ENCODE results near the gene PPP5C.

PPP5C gene

DNA sequence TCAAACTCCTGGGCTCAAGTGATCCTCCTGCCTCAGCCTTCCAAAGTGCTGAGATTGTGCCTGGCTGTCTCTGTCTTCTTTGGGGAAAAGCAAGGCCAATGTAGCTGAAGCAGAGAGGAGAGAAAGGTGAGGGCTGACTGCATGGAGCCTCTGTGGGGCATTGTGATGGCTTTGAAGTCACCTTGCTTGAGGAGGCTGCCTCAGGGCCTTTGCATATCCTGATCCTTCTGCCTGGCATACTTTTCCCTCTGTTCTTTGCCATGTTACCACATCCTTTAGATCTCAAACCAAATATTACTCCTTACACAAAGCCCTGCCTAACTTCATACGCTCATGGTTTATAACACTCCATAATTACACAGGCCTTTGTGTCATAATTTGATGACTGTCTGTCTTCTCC lies 9.4 kb upstream of the PPP5C start:
- DNase-seq = no peak

- no peak for DNase-seq
Observed at GRCh38 chr19:46339446-46339845, 7.4 kb upstream of the PPP5C start.

GRCh38 chr19:46340051-46340659 lies 6.7 kb upstream of the PPP5C start:
- no peak for DNase-seq

GRCh38 chr19:46341937-46342336 lies 5.0 kb upstream of the PPP5C start:
- DNase-seq = no peak

- DNase-seq = no peak
Observed at GRCh38 chr19:46344363-46344762, 2.5 kb upstream of the PPP5C start.

DNA sequence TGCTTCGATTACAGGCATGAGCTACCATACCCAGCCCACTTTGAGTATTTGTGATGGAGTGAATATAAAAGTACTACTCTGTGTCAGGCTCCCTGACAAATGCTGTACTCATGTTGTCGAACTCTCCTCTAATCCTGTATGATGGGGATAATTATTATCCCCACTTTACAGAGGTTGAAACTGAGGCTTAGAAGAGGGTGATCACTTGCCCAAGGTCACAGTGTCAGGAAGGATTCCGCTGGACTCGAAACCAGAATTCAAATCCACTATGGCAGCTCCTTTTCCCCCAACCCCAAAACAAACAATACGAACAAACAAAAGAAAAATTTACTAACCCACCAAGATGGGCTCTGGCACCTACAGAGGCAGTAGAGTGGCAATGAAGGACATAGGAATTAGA lies 1.7 kb upstream of the PPP5C start:
- no peak for DNase-seq

- no peak for DNase-seq
Observed at GRCh38 chr19:46347572-46347883, 641 bp downstream of the PPP5C start.

DNA sequence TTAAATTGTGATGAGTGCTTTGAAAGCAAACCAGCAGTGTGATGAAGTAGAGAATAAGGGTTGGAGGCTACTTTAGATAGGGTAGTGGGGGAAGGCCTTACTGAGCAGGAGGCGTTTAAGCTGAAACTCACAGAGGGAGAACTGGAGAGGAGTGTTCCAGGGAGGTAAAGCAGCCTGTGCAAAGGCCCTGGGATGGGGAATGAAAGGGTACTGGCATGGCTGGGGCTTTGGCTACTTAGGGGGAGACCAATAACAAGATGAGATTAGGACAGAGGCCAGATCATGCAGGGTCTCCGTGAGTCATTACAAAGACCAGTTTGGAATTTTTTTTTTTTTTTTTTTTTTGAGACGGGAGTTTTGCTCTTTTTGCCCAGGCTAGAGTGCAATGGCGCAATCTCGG lies 1.1 kb downstream of the PPP5C start:
- DNase-seq = no peak

DNA sequence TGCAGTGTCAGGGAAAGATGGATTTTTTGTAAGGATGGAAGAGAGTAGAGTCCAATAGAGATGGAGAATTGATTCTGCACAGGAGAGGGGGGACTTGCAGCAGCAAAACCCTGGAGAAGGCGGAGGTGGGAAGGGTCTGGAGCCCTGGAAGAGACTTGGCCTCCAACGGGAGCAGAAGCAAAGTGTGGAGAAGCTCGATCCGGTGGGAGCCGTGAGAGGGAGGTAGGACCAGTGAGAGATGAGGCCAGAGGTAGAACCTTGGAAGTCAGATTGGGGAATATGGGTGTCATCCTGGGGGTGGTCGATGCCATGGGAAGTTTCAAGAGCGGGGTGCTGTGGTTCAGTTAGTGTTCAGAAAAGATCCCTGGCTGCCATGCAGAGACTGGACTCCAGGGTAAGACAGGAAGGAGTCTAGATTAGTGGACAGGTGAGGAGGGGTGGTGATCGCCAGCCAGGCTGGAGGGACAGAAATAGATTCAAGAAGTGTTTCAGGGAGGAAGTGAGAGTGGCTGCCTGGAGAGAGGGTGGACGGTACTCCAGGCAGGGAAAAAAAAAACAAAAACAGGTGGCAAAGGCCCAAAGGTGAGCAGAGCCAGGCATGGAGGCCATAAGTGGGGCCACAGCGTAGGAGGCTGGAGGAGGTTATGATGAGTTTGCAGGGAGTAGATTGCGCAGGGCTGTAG lies 2.6 kb downstream of the PPP5C start:
- no peak for DNase-seq

DNA sequence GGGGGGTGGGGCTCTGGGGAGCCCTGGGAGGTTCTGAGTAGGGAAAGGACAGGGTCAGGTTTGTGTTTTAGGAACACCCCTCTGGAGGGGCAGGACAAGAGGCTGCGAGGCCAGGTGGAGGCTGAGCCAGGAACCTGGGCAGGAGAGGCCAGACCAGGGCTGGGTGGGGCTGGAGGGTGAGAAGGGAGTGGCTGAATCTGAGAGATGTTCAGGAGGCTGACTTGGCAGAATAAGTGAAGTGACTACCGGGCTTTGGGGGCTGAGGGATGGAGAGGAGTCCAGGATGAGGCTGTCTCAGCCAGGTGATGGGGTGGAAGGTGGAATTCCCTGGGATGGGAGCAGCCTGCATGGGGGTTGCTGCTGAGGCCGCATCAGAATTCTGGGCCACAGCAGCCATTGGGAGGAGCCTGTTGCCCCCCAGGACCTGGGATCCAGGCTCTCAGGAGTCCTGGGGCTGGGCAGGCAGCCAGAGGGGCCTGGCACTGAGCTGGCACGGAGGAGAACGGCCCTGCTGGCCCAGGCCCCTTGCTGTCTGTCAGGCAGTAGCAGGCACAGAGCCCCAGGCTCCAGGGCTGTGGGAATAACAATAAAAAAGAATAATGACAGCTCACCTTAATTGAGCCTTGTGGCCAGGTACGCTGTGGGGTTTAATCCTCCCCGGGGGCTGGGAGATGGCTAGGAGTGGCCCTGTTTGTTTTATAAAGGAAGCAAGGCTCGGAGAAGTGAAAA lies 3.3 kb downstream of the PPP5C start:
- DNase-seq = no peak

GRCh38 chr19:46350758-46351159 lies 3.9 kb downstream of the PPP5C start:
- no peak for DNase-seq

DNA sequence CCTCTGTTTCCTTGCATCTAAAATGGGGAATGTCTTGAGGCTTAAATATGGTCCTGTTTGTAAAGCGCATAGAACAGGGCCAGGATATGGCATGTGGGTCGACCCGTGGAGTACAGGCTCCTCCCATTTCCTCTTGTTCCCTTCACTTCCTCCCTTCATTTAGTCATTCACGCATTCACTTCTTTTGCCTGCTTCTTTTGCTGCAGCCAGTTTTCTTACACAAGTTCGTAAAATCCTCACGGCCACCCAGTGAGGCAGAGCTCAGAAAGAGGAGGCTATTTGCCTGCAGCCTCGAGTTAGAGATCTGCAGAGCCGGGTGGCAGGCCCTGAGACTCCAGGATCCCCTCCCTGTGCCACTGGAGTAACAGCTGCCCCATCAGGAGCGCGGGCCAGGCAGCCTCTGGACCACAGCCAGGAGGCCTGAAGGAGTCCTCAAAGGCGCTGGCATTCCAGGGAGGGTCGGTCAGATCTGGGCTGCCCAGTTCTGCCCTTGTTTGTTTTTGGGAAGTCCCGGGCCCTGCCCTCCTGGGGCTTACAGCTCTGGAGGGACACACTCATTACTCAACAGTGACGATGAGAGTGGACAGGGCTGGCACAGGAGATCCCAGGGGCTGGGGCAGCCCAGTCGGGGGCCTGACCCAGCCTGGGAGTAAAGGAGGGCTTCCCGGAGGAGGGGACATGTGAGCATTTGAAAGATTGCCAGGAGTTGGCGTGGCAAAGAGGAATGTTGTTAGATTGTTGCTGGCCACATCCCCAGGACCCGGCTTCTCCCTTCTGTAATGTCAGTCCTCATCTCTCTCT lies 4.6 kb downstream of the PPP5C start:
- no peak for DNase-seq

DNA sequence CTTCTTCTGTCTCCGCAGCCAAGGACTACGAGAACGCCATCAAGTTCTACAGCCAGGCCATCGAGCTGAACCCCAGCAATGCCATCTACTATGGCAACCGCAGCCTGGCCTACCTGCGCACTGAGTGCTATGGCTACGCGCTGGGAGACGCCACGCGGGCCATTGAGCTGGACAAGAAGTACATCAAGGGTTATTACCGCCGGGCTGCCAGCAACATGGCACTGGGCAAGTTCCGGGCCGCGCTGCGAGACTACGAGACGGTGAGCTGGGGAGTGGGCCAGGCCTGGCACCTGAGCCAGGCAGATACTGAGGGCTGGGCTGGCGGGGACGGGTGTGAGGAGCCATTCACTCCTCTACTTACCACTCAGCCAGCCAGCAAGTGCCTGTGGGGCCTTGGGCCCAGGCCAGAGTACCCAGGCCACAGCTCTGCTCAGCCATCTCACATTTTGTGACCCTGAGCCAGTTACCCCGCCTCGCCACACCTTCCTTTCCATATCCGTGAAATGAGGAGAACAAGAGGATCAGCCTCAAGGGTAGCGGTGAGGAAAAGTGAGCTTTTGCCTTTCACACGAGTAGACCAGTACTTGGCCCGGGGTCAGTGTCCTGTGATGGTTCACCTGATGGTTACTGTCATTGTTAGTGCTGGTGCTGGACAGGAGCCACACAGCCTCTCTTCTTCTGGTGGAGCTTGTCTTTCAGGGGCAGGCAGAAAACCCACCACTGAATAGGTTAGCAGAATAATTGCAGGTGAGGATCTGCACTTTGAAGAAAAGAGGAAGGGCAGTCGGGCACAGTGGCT lies 7.0 kb downstream of the PPP5C start:
- DNase-seq = no peak

- DNase-seq = no peak
Observed at GRCh38 chr19:46355234-46356148, 8.6 kb downstream of the PPP5C start.

GRCh38 chr19:46356149-46357055 lies 9.5 kb downstream of the PPP5C start:
- no peak for DNase-seq

GRCh38 chr19:46357846-46358583 lies 11.1 kb downstream of the PPP5C start:
- no peak for DNase-seq

- no peak for DNase-seq
Observed at GRCh38 chr19:46361915-46362314, 15.0 kb downstream of the PPP5C start.

DNA sequence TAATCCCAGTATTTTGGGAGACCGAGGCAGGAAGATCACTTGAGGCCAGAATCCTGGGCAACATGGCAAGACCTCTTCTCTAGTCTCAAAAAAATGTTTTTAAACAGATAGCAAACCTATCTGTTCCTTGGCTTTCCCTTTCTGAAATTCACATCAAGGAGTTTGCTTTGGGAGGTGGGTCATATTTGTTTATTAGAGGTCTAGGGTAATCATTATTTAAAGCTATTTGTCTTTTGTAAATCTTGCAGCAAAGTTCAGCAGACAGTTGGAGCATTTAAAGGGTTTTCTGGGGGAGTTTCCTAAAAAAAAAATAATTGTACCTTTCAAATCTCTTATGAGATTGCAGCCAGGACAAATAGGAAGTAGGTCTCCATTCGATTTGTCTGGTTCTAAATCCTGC lies 17.5 kb downstream of the PPP5C start:
- DNase-seq = no peak

DNA sequence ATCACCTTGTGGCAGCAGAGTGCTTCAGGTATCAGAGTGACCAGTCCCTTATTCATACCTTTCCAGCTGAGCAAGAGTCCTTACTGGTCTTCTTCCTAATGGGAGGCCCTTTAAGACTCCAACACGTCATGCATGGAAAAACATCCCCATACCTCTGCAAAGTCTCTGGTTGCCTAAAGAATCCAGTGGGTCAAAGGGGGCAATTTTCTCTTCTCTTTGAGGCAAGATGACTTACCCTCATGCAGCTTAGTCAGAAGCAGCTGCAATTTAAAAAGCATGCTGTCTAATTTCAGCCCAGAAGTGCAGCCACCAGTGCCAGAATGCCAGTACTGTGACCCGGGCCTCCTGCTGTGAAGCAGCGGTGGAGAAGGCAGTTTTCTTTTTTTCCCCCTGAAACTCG lies 18.7 kb downstream of the PPP5C start:
- no peak for DNase-seq

Measured in DMS53 (cell line).